Measurements from ENCODE around the gene TMEM250.

Gene TMEM250

DNA sequence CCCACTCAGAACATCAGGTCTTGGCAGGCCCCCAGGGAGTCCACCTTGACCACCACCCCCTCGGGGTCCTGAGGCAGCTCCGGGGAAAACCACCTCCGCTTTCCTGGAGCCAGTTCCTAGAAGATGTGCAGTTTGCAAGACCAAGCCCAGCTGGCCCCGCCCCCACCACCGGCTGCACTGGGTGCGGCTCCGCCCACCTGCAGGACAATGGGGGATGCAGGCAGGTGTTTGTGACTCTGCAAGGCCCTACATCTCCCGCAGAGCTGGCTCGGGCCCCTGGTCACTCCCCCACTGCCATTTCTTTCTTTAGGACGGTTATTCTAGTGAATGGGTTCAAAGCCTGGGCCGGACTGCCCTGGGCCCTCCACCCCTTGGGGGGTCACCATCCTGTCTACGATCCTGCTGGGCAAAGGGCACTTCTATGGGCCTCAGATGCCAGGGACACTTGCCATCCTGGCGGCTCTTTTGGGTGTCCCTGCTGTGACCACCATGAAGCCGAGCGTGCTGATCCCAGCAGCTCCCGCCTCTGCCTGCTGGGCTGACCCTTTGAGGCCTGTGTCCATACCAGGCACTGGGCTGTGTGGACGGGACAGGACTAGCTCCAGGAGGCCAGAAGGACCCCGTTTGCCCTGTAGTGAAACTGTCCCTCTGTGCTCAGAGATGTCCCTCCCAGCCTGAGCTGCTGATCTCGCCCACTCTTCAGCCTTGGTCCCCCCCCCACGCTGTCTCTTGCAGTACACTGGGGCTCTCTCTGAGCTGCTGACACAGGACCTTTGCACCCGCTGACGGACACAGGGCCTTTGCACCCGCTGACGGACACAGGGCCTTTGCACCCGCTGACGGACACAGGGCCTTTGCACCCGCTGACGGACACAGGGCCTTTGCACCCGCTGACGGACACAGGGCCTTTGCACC, 17.7 kb downstream of the TMEM250 start:
- DNase-seq (ENCODE audit: extremely low spot score, insufficient read length, low read depth) (no peak), FAIRE-seq (no peak)

DNA sequence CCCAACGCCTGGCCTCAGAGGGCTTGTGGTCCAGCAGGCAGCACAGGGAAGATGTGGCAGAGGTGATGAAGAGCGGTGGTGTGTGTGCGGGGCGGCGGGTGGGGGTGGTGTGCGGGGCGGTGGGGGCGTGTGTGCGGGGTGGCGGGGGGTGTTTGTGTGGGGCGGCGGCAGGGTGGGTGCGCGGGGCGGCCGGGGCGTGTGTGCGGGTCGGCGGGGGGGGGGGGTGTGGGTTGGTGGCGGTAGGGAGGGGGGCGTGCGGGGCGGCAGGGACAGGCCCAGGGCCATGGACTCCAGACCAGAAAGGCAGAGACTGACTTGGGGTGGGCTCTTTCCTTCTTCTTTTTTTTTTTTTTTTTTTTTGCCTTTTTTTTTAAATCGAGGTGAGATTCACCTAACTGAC, 19.1 kb downstream of the TMEM250 start:
- FAIRE-seq (no peak), DNase-seq (ENCODE audit: extremely low spot score, insufficient read length, low read depth) (no peak)

DNA sequence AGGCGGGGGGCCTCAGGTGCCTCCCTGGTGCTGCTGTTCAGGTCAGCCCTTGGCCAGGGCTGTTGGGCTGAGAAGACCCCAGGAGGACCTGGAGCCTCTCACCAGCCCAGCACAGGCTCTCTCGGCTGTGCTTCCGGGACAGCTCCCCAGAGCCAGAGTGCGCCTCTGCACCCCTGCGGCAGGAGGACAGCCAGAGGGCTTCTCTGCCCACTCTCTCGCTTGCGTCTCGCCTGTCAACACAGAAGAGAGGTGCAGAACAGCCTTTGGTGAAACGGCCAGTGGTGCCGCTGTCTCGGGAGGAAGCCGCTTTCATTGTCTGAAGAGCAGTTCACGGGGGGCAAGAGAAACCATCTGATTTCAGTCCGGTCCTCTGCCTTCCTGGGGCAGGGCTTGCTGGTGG, 19.8 kb downstream of the TMEM250 start:
- DNase-seq (ENCODE audit: extremely low spot score, insufficient read length, low read depth) (no peak), FAIRE-seq (no peak)

DNA sequence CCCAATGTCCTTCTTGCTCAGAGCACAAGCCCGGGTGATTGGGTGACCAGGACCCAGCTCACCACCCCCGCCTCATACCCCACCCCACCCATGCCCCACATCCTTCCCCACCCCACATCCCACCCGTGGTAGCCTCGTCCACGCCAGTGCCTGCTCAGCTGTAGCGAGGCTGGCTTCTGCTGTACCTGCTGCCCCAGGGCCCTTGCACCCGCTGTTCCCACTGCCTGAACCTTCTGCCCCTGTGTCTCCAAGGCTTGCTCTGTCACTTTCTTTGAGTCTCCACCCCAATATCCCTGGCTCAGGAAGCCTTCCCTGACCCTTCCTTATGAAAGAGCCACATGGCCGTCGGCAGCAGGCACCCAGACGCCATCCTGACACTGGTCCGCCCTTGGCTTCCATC, 20.5 kb downstream of the TMEM250 start:
- FAIRE-seq (no peak), DNase-seq (ENCODE audit: extremely low spot score, insufficient read length, low read depth) (no peak)

DNA sequence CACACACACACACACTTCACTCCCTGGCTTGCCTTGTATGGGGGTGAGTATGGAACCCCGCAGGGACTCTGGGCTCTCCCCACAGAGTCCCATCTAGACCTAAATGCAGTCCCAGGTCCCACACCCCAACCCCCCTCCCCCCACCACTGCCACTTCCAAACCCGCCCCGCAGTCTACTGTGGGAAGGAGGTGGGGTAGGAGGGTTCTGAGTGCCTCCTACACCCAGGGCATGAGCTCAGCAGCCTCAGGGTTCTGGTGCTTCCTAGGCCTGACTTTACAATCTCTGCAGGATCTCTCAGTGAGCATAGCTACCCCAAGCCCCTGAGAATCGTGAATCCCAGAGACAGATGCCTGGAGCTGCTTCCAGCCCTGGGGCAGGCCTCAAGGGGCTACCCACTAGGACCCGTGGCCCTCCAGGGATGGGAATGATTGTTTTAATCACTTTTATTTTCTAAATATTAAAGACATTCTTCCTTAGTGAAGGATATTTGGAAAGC, 22.1 kb downstream of the TMEM250 start:
- DNase-seq (ENCODE audit: extremely low spot score, insufficient read length, low read depth), result no peak
- no peak for FAIRE-seq

DNA sequence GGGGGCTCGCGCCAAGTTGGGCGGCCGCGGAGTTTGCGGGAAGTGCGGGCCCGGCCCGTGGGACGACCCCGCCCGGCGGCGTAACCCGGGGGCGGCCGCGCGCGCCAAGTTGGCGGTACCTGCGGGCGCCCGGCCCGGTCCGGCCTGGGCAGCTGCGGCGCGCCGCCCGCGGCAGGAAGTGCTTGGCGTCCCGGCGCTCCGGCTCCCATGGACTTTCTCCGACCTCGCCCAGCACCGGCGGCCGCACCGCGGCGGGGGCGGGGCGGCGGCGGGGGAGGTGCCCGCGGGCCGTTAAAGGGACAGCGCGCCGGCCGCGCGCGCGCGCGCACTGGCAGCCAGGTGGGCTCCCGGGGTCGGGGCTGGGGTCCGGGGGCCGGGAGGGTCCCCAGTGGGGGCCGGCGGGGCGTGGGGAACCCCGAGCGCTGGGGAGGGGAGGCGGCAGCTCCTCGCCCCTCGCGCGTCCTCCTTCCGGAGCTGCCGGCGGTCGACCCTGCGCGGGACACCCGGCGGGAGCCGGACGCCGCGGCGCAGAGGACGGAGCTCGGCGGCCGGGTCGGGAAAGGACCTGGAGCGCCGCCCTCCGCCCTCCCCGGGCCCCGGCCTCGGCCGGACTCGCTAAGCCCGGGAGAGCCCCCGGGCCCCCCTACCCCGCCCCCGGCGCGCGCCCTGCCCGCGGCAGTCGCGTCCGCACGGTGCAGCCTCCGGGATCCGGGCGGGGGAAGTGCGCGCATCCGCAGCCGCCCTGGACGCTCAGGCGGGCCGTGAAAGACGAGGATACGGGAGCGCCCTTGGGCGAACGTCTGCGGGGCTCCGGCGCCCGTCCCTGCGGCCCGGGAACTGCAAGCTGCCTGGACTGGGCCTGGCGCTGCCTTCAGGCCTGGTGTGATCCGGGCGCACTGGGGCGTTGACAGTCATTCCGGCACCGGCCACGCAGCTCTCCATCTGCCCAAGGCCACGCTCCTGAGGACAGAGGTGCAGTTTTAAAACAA, 23.3 kb downstream of the TMEM250 start, which contains the start of gene NACC2:
NACC2 (minus strand) TSS at position 220 of the 989 bp plus-strand sequence. CDS start 44,768 bp downstream, outside the sequence.
- DNase-seq (ENCODE audit: extremely low spot score, insufficient read length, low read depth) (no peak), FAIRE-seq (no peak)

DNA sequence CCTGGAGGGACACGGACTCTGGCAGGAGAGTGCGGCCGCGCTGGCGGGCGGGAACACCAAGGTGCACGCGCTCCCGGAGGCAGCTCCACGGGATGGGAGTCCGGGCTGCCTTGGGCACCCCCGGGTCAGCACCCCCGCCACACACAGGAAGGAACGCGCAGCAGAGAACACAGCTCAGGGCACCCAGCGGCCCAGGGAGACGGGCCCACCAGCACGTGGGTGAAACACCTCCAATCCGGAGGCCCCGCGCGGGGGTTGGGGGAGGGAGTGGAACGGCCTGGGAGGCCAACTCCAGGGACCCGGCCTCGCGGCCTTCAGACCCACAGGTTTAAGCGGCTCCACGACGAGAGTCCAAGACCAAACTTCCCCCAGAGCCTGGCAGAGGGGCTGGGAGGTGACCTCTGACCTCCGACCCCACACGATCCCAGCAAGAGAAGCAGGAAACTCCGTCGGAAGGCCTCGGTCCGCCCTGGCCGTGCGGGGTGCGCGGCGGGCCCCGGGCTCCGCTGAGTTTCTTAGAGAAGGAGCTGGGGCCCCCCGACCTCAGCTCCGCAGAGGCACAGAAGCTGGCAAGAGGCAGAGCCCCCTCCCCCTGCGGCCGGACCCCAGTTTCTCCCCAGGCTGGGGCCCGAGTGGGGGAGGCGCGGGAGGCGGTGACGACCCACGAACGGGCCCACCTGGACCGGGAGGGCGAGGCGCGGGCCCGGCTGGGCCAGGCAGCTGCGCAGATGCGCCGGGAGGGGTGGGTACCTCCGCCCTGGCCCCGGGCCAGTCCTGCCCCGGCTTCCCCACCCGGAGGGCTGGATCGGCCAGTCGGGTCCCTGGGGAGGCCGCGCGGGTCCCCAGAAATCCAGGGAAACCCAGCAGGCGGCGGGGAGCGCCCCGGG, 24.4 kb downstream of the TMEM250 start:
- FAIRE-seq (no peak), DNase-seq (ENCODE audit: extremely low spot score, insufficient read length, low read depth) (no peak)

DNA sequence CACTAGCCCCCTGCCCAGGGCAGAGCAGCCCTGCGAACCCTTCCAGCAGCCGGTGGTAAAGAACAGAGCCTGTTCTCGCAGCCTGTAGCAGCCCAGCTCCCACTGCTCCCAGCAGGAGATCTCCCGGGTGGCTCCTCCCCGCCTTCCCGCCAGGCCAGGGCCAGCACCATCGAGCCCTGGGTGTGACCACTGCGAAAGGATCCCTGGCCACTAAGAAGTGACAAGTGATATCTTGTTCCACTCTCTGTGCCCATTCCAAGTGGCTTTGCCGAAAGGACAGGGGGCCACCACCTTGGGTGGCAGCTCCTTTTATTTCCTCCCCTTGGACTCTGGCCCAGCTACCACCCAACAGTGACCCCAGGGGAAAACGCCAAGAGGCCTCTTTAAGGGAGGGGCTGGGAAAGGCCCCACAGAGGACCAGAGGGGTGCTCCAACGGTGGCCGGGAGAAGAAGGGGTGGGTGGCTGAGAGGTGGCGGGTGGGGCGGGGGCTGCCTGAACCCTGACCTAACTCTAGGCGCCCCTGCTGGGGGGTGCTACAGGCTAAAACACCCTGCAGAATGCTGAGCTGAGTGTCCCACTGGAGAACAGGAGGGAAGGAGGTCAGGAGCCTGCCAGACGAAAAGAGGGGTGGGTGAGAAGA, 25.2 kb downstream of the TMEM250 start:
- DNase-seq (ENCODE audit: extremely low spot score, insufficient read length, low read depth) (no peak), FAIRE-seq (no peak)

DNA sequence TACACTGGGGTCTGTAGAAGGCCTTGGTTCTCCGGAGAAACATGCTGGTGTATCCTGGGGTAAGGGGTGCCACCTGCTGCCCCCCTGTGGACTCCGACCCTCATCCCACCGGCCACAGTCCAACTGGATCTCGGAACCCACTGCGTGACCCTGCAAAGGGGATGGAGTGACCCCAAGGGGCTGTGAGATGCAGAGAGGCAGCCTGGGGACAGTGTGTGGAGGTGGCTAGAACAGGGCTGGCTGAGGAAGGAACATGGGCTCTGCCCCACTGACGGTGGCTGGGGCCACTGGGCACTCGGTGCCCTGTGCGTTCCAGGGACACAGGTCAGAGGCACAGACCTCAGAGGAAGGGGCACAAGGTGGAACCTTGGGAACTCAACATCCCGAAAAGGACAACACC, 25.9 kb downstream of the TMEM250 start:
- DNase-seq (ENCODE audit: extremely low spot score, insufficient read length, low read depth), result no peak
- FAIRE-seq, result no peak

DNA sequence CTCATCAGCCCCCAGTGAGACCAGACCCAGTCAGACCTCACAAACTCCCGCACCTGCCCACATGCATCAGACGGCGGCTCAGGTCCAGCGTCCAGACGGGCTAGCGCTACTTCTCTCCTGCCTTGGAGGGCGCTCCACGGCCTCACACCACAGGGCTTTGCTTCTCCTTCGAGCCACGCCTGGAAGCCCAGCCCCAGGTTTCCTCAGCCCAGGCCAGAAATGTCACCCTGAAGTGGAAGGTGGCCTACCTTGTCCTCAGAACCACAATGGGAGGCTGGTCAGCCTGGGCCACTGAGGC, 26.4 kb downstream of the TMEM250 start:
- DNase-seq (ENCODE audit: extremely low spot score, insufficient read length, low read depth) (no peak), FAIRE-seq (no peak)

DNA sequence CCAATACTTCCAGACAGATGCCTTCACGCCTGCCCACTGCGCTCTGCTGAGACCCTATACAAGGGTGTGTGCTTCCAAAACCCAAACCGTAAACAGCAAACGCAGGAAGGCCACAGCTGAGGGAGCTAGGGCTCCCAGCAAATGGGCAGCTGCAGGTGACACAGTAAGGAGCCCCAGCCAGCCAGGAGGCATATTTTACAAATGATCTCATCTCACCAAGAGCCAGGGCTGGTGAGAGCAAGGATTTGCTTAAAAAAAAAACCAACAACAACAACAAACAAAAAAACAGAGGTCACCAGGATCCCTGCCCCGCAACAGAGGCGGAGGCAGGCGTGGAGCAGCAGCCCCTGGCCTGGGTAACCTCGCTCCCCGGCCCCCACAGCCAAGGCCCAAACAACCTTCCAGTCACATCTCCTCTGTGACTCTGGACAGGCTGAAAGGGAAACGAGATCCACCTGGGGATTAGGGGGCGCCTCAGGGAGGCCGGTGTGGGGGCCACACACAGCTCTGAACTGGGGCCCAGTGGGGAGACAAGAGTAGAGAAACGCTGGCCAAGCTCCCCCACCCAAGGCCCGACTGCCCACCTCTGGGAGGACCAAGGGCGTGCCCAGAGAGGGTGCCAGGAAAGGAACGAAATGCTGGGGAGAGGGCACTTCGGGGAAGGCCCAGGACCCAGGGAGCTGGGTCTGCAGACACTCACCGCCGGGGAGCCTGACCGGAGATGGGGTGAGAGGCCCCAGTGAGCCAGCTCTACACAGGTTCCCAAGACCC, 26.9 kb downstream of the TMEM250 start:
- DNase-seq (ENCODE audit: extremely low spot score, insufficient read length, low read depth), result no peak
- no peak for FAIRE-seq

DNA sequence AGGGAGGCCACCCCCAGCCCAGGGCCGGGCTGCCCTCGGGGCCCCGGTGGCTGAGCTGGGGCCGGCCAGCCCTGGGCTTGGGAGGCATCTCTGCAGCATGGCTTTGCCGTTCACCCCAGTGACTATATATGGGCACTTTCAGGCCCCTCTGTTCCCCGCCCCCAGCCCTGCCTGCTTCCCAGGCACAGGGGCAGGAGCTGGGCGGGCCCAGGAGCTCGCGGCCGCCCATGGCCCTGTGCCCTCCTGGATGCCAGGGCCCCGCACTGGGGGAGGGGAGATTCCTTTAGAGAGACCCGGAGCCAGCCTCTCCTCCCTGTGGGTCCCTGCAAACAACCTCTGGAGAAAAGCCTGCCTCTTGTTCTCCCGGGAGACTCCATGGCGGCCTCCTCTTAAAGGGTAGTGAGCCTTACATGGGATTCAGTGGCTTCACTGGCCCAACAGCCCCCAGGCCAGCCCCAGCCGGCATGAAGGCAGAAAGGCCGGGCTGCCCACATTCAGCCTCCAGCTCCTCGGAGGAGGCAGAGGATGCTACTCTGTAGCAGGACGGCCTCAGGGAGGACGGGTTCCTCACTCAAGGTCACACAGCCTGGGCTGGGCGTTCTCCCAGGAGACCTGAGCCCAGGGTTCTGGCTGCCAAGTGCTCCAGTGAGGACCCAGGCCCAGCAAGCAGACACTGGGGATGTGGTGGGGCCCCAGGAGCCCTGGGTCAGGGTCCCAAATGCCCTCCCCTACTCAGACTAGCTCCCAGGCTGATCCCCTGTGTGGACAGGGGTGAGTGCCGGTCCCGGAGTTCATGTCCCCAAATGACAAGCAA, 27.7 kb downstream of the TMEM250 start:
- no peak for FAIRE-seq
- DNase-seq (ENCODE audit: extremely low spot score, insufficient read length, low read depth), result no peak

DNA sequence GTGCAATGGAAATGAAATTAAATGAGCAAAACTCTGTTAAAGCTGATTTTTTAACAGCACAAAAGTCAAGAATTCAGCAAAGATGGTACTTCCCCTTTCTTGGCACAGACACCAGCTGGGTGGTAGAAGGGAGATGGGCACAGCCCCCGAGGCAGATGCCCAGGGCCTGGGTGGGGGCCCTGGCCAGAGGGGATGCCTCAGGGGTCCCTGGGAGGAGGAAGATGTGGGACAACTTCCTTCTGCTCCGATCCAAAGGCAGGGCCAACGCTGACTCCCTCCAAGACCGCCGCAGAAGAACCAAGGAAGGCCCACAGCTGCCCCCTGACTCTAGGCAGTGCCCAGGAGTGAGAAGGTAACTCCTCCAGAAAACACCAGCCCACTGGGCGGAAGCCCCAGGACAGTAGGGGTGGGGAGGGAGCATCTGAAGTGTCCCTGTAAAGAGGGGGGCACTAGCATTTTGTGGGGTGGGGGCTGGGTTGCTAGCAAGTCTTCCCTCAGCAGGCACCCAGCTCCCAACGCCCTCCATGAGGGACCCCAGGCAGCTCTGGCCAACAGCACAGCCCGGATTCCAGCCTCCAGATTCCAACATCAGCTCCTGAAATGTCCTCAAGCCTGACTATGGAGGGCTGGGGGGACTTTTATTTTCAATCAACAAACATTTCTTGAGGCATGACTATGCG, 28.5 kb downstream of the TMEM250 start:
- FAIRE-seq, result no peak
- DNase-seq (ENCODE audit: extremely low spot score, insufficient read length, low read depth), result no peak

DNA sequence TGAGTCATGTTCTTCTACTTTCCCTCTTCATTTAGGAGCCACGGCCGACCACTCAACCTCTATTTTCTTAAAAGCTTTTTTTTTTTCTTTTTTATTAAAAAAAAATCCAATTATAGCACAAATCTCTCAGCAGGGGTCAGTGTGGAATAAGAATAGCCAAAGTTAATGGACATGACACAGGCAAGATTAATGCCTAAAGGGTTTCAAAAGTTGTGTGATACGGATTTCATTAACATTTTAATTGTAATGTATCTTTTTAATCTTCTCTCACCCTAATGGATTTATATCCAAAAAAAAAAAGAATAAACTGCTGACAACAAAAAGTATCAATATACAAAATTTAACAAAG, 29.0 kb downstream of the TMEM250 start:
- DNase-seq (ENCODE audit: extremely low spot score, insufficient read length, low read depth) (no peak), FAIRE-seq (peak; percentile 58)

DNA sequence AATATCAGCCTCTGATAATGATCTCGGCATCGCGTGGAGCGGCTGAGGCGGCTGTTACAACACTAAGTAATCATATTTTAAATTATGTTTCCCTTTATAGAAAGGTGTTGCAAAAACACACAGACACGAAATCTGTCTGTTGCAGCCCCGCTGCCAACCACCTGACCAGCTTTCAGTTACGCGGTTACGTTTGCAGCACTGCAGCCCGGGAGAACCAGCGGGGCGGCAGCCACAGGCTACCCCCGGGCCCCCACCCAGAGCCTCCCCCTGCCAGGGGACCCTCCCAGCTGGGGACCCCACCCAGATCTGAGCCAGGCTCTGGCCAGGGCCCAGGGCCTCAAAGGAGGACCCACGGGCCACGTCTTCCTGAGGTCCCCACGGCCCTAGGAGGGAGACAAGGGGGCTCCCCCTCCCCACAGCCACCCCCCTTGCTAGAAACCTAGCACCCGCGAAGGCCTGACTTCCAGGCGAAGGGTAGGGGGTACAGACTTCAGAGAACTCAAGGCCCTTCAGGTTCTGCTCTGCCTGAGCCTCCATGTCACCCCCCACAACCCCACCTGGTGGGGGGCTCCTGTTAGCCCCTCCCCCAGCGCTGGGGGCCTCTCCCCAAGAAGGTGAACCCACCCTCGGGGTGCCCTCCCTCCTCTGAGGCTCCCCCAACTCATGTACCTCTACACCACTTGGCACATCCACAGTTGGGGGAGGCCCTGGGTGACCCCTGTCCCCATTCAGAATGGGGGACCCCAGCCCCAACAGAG, 29.6 kb downstream of the TMEM250 start:
- FAIRE-seq (no peak), DNase-seq (ENCODE audit: extremely low spot score, insufficient read length, low read depth) (no peak)

DNA sequence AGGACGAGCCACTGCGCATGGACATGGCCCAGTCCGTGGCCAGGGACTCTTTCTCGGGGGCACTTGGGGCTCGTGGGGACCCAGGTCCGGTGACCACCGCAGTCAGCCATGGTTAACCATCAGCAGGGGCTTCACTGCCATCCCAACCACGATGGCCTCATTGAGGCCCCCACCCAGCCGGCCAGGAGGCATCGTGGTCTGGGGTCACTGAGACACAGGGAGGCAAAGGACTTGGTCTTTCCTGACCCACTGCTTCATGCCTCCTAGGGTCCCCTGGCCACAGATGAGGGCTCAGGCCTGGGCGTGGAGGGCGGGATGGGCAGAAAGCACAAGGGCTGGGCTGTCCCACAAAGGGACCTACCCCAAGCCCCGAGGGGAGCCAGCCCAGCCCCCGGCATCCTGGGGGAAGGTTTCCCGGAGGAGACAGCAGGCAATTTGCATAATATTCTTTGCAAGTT, 30.2 kb downstream of the TMEM250 start:
- DNase-seq (ENCODE audit: extremely low spot score, insufficient read length, low read depth), result no peak
- no peak for FAIRE-seq
